AG04450 (cell line): ENCODE results near the gene HORMAD1. TPM values are rescaled to one million over a fixed set of nuclear protein-coding genes. Genes with fewer than 3 reads are reported as not detected.
"Not testable (repeated sequence)": the region's sequence is repeated elsewhere in the genome, so short reads cannot be mapped to it uniquely, and the experiment has no call there.

Source experiments
- CTCF ChIA-PET: fragments of 300-600, 350-600 bp; formaldehyde crosslinking; extraction: SDS; loops from one replicate; lab custom pipeline; 2022; ENCODE audit warnings: antibody characterized with exemption, inconsistent platforms; lab: Charles Lee
- POLR2A ChIA-PET: fragments of 350-600 bp; formaldehyde crosslinking; extraction: SDS; loops from one replicate; lab custom pipeline; 2021; ENCODE audit warnings: antibody characterized with exemption, inconsistent platforms; lab: Yijun Ruan, JAX
- DNase-seq: peaks from one replicate; pipeline ENCODE4 v3.0.0-alpha.2; 2011; ENCODE audit warnings: low read depth, low spot score
- H3K27ac ChIP-seq: one replicate; pipeline ENCODE4 v1.5.1; 2012; ENCODE audit warnings: low read depth, low read length, control low read depth
- H3K27me3 ChIP-seq: one replicate; pipeline ENCODE4 v1.6.0; 2012; ENCODE audit warnings: low read length; ENCODE audit not compliant: control insufficient read depth, insufficient read depth
- H3K4me3 ChIP-seq: 2 replicates; pipeline ENCODE4 v1.5.1; 2011; ENCODE audit warnings: mild to moderate bottlenecking, low read depth, low read length, control low read depth
- H3K9me3 ChIP-seq: 2 replicates; pipeline ENCODE4 v1.5.1; 2012; ENCODE audit warnings: low read length; ENCODE audit not compliant: control insufficient read depth, insufficient read depth
- CTCF ChIP-seq: IDR thresholded peaks from 2 replicates; pipeline ENCODE4 v1.5.1; 2011; ENCODE audit warnings: low read depth, low read length, control low read depth, inconsistent platforms
- polyA plus RNA-seq: library from polyadenylated mRNA; depleted of rRNA; stranded (reverse); fragments of >200 nt; gene quantifications from 2 replicates; pipeline ENCODE4 v1.2.3, GENCODE V29; 2011

Gene HORMAD1
- polyA plus RNA-seq, 1 experiment, result not detected

DNA sequence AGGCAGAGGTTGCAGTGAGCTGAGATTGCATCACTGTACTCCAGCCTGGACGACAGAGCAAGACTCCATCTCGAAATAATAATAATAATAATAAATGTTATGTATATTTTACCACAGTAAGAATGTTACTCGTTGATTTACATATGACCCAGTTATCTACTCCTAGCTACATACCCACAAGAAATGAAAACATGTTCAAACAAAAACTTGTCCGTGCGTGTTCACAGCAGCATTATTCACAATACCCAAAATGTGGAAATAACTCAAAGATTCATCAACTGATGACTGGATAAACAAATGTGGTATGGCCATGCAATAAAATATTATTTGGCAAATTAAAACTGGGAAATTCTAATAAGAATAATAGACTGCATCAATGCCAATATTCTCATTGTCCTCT lies 59.5 kb downstream of the HORMAD1 start:
- H3K27me3 ChIP-seq, result no peaks in the 10 kb centered on the region
- H3K9me3 ChIP-seq, result no peaks in the 10 kb centered on the region
- no peak overlapping the region for H3K27ac ChIP-seq
- no peak for TF ChIP-seq CTCF
- POLR2A ChIA-PET, result interaction anchor here (1.1 kb wide), 1 partner anchor 36 kb away, joined by 3 read pairs; the partner anchor contains the start of gene GOLPH3L
- no peak overlapping the region for H3K4me3 ChIP-seq
- DNase-seq, result no peak
- CTCF ChIA-PET, result interaction anchor here (0.8 kb wide), 1 partner anchor 151 kb away, joined by 3 read pairs; no protein-coding TSS in a partner anchor

- Histone ChIP-seq H3K9me3 (no peaks in the 10 kb centered on the region), H3K4me3 (no peak overlapping the region), H3K27ac (no peak overlapping the region), H3K27me3 (no peaks in the 10 kb centered on the region)
- DNase-seq, result no peak
- ChIA-PET CTCF (interaction anchor here (0.8 kb wide), 1 partner anchor 152 kb away, joined by 3 read pairs; no protein-coding TSS in a partner anchor), POLR2A (interaction anchor here (1.1 kb wide), 1 partner anchor 36 kb away, joined by 3 read pairs; the partner anchor contains the start of gene GOLPH3L)
- no peak for TF ChIP-seq CTCF
Observed at GRCh38 chr1:150660584-150660983, 60.1 kb downstream of the HORMAD1 start.

- H3K9me3 ChIP-seq, POLR2A ChIA-PET, H3K27me3 ChIP-seq, H3K27ac ChIP-seq, H3K4me3 ChIP-seq, DNase-seq: not testable (repeated sequence)
- CTCF ChIA-PET, result interaction anchor here (1.4 kb wide), 1 partner anchor 156 kb away, joined by 3 read pairs; no protein-coding TSS in a partner anchor
Observed at GRCh38 chr1:150657064-150657463, 63.6 kb downstream of the HORMAD1 start.

DNA sequence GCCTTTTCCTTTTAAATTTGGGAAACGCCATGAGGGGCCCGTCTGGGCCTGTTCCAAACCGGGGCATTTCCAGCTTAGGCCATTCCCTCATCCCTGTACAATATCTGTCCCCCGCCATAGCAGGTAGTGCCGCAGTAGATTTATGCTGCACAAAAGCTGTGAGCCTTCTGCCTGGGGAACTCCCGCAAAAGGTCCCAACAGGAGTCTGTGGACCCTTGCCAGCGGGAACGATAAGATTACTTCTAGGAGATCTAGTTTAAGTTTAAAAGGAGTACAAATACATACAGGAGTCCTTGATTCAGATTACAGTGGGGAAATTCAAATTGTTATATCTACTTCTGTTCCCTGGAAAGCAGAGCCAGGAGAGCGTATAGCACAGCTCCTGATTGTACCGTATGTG lies 66.1 kb downstream of the HORMAD1 start:
- CTCF ChIA-PET, H3K27ac ChIP-seq, H3K4me3 ChIP-seq, H3K27me3 ChIP-seq, DNase-seq, H3K9me3 ChIP-seq: not testable (repeated sequence)
- POLR2A ChIA-PET, result interaction anchor here (0.6 kb wide), 1 partner anchor 267 kb away, joined by 3 read pairs; no protein-coding TSS in a partner anchor

DNA sequence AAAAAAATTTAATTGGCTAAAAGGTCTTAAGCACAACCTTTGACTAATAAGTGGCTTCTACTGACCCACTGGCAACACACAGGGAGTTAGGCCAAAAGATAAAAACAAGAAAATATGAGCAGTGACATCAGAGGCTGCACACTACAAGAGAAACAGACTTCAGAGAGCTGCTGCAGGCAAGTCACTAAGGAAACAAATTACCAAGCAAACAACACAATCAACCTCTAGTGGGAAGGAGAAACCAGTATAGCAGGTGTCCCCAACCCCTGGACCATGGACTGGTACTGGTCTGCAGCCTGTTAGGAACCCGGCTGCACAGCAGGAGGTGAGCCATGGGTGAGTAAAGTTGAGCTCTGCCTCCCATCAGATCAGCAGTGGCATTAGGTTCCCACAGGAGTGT lies 70.5 kb downstream of the HORMAD1 start:
- ChIA-PET POLR2A (no interaction called here), CTCF (no interaction called here)
- no peak overlapping the region for H3K4me3 ChIP-seq
- H3K27ac ChIP-seq, result no peak overlapping the region
- no peaks in the 10 kb centered on the region for H3K9me3 ChIP-seq
- TF ChIP-seq CTCF, result no peak
- H3K27me3 ChIP-seq, result no peaks in the 10 kb centered on the region
- no peak for DNase-seq

DNA sequence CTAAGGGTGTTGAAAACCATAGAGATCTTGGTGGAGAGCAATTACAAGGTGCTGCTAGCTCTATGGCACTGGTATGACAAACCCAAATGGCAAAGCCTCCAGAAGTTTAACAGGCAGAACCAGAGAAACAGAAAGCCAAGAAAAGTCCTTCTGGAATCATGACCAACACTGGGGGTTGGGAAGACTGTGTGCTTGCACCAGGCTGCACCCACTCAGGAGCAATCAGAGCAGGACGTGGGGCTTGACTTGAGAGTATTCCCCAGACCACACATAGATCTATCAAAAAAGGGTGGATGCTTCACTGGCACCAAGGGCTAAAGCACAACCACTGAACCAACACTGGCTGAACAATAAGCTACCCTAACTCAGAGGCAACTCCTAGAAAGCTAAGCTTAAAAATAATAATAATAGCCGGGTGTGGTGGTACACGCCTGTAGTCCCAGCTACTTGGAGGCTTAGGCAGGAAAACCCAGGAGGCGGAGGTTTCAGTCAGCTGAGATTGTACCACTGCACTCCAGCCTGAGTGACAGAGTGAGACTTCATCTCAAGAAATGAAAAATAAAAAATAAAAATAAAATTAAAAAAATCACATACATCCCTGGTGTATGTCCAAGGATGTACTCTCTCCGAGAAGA lies 71.1 kb downstream of the HORMAD1 start:
- TF ChIP-seq CTCF, result no peak
- DNase-seq, result no peak
- no peaks in the 10 kb centered on the region for H3K27me3 ChIP-seq
- no peak overlapping the region for H3K27ac ChIP-seq
- no peaks in the 10 kb centered on the region for H3K9me3 ChIP-seq
- H3K4me3 ChIP-seq, result no peak overlapping the region
- CTCF ChIA-PET, result no interaction called here
- POLR2A ChIA-PET, result no interaction called here
